GM23248 (cell line): ENCODE data around the gene AMPH. TPM values are rescaled to one million over a fixed set of nuclear protein-coding genes. Genes with fewer than 3 reads are reported as not detected.

Experiments used
- DNase-seq: peaks from one replicate; pipeline ENCODE4 v3.0.0-alpha.2; 2015
- H2AFZ ChIP-seq: fragments of 200-600 bp; sonication (generic); 2 replicates; pipeline ENCODE4 v1.6.1; 2016; ENCODE audit warnings: antibody characterized with exemption
- H3F3A ChIP-seq: fragments of 200-600 bp; sonication (generic); 2 replicates; pipeline ENCODE4 v1.6.1; 2016; ENCODE audit warnings: mild to moderate bottlenecking, antibody characterized with exemption, mixed run types; ENCODE audit not compliant: insufficient read depth
- H3K27ac ChIP-seq: fragments of 200-600 bp; sonication (generic); 2 replicates; pipeline ENCODE4 v1.5.1; 2016; ENCODE audit warnings: mild to moderate bottlenecking
- H3K27me3 ChIP-seq: fragments of 200-600 bp; sonication (generic); replicated peaks from 2 replicates; pipeline ENCODE4 v1.6.1; 2016; ENCODE audit warnings: mild to moderate bottlenecking; ENCODE audit not compliant: insufficient read depth
- H3K36me3 ChIP-seq: fragments of 200-600 bp; sonication (generic); 2 replicates; pipeline ENCODE4 v1.6.1; 2016; ENCODE audit warnings: low read depth, mild to moderate bottlenecking
- H3K4me1 ChIP-seq: fragments of 200-600 bp; sonication (generic); 2 replicates; pipeline ENCODE4 v1.6.1; 2016; ENCODE audit warnings: mild to moderate bottlenecking; ENCODE audit not compliant: insufficient read depth
- H3K4me2 ChIP-seq: fragments of 200-600 bp; sonication (generic); one replicate; pipeline ENCODE4 v1.6.1; 2016; ENCODE audit warnings: mild to moderate bottlenecking; ENCODE audit not compliant: unreplicated experiment
- H3K4me3 ChIP-seq: fragments of 200-600 bp; sonication (generic); 2 replicates; pipeline ENCODE4 v1.5.1; 2016; ENCODE audit warnings: mild to moderate bottlenecking
- H3K79me2 ChIP-seq: fragments of 200-600 bp; sonication (generic); 2 replicates; pipeline ENCODE4 v1.6.1; 2016; ENCODE audit warnings: mild to moderate bottlenecking; ENCODE audit not compliant: insufficient read depth
- H3K9ac ChIP-seq: fragments of 200-600 bp; sonication (generic); 2 replicates; pipeline ENCODE4 v1.6.1; 2016; ENCODE audit warnings: mild to moderate bottlenecking
- H3K9me2 ChIP-seq: fragments of 200-600 bp; sonication (generic); 2 replicates; pipeline ENCODE4 v1.6.1; 2016; ENCODE audit warnings: mixed run types, mild to moderate bottlenecking, moderate library complexity; ENCODE audit not compliant: insufficient read depth
- H3K9me3 ChIP-seq: fragments of 200-600 bp; sonication (generic); one replicate; pipeline ENCODE4 v1.6.1; 2017; ENCODE audit warnings: low read depth
- H4K20me1 ChIP-seq: fragments of 200-600 bp; sonication (generic); 2 replicates; pipeline ENCODE4 v1.6.0; 2016; ENCODE audit not compliant: insufficient read depth
- EZH2 ChIP-seq: fragments of 200-600 bp; sonication (generic); IDR thresholded peaks from 2 replicates; pipeline ENCODE4 v1.6.1; 2018; ENCODE audit warnings: antibody characterized with exemption, mild to moderate bottlenecking; ENCODE audit not compliant: insufficient read depth, poor library complexity, severe bottlenecking
- EZH2phosphoT487 ChIP-seq: fragments of 200-600 bp; sonication (generic); IDR thresholded peaks from 2 replicates; pipeline ENCODE4 v1.6.1; 2018; ENCODE audit warnings: antibody characterized with exemption, moderate library complexity, mild to moderate bottlenecking, low read depth; ENCODE audit not compliant: insufficient read depth
- WGBS, 2 experiments: methylation state at CpG; one replicate each; pipeline ENCODE4 v1.1.6; 2015 to 2017; ENCODE audit warnings: low lambda C conversion rate in 2 of 2, low coverage in 1 of 2; ENCODE audit errors: missing lambda C conversion rate in 2 of 2; 5-methylcytosine and 5-hydroxymethylcytosine counted together
- in situ Hi-C: fragments of 300-500 bp; cut with MboI; formaldehyde crosslinking; loops from 2 replicates; pipeline ENCODE4 v1.15.0; 2020
- polyA plus RNA-seq: library from polyadenylated mRNA; unstranded; fragments of >200 nt; fragmentation: Nextera tagmentation; extraction: Ambion mirVana; gene quantifications from 2 replicates; pipeline ENCODE4 v1.2.1, GENCODE V29; 2016
- total RNA-seq: library from RNA; depleted of rRNA; stranded (reverse); fragments of >200 nt; shearing (Covaris generic); gene quantifications from 2 replicates; pipeline ENCODE4 v1.2.3, GENCODE V29; 2014

Gene AMPH
- total and polyA plus RNA-seq, 2 experiments from 2014 or later: 3.1 to 4.9 TPM

GRCh38 chr7:38502848-38503247, 128.3 kb downstream of the AMPH start:
- Histone ChIP-seq H4K20me1 (no peaks in the 10 kb centered on the region), H3F3A (peaks cover 28% of the 10 kb centered on the region), H3K9me2 (no peaks in the 10 kb centered on the region), H3K4me2 (no peak overlapping the region), H3K9ac (no peak overlapping the region), H3K27ac (no peak overlapping the region), H2AFZ (no peak overlapping the region), H3K9me3 (no peaks in the 10 kb centered on the region), H3K36me3 (no peaks in the 10 kb centered on the region), H3K27me3 (no peaks in the 10 kb centered on the region), H3K4me3 (no peak overlapping the region), H3K79me2 (no peaks in the 10 kb centered on the region), H3K4me1 (peaks cover 22% of the 10 kb centered on the region)
- in situ Hi-C loops: no loop called here
- 80 to 85% methylated on average over 6 of the region's 6 CpGs for WGBS, 2 experiments
- no peak for DNase-seq
- no peak for TF ChIP-seq EZH2
- no peak for TF ChIP-seq EZH2phosphoT487

- Histone ChIP-seq H3K9me2 (no peaks in the 10 kb centered on the region), H3K4me1 (peaks cover 17% of the 10 kb centered on the region), H3K36me3 (no peaks in the 10 kb centered on the region), H3K27ac (no peak overlapping the region), H2AFZ (no peak overlapping the region), H3K9me3 (no peaks in the 10 kb centered on the region), H3K79me2 (no peaks in the 10 kb centered on the region), H3F3A (peaks cover 22% of the 10 kb centered on the region), H3K27me3 (no peaks in the 10 kb centered on the region), H3K4me3 (no peak overlapping the region), H3K4me2 (no peak overlapping the region), H3K9ac (no peak overlapping the region), H4K20me1 (no peaks in the 10 kb centered on the region)
- no peak for DNase-seq
- no peak for TF ChIP-seq EZH2
- TF ChIP-seq EZH2phosphoT487: no peak
- WGBS, 2 experiments: 83 to 88% methylated on average over 4 of the region's 4 CpGs
- in situ Hi-C loops: no loop called here
Measured at GRCh38 chr7:38502289-38502688, 128.9 kb downstream of the AMPH start.

- Histone ChIP-seq H3K9me3 (no peaks in the 10 kb centered on the region), H3K9me2 (no peaks in the 10 kb centered on the region), H3K4me3 (no peak overlapping the region), H3K27me3 (no peaks in the 10 kb centered on the region), H4K20me1 (no peaks in the 10 kb centered on the region), H3K4me1 (no peaks in the 10 kb centered on the region), H3F3A (no peaks in the 10 kb centered on the region), H2AFZ (no peak overlapping the region), H3K36me3 (no peaks in the 10 kb centered on the region), H3K4me2 (no peak overlapping the region), H3K9ac (no peak overlapping the region), H3K79me2 (no peaks in the 10 kb centered on the region), H3K27ac (no peak overlapping the region)
- DNase-seq: no peak
- TF ChIP-seq EZH2phosphoT487: no peak
- TF ChIP-seq EZH2: no peak
- 49 to 64% methylated on average over 2 of the region's 2 CpGs for WGBS, 2 experiments
- in situ Hi-C loops: no loop called here
Measured at GRCh38 chr7:38492010-38492409, 139.2 kb downstream of the AMPH start.

GRCh38 chr7:38482521-38482920, 148.7 kb downstream of the AMPH start:
- Histone ChIP-seq H3K9ac (no peak overlapping the region), H4K20me1 (no peaks in the 10 kb centered on the region), H2AFZ (no peak overlapping the region), H3K36me3 (no peaks in the 10 kb centered on the region), H3K27me3 (no peaks in the 10 kb centered on the region), H3K9me3 (peaks cover 4% of the 10 kb centered on the region), H3K4me1 (peaks cover 11% of the 10 kb centered on the region), H3K79me2 (no peaks in the 10 kb centered on the region), H3K4me2 (no peak overlapping the region), H3K9me2 (no peaks in the 10 kb centered on the region; the same call in 1 of the 2 replicates), H3K4me3 (no peak overlapping the region), H3K27ac (no peak overlapping the region), H3F3A (no peaks in the 10 kb centered on the region)
- no peak for DNase-seq
- TF ChIP-seq EZH2phosphoT487 (no peak), EZH2 (no peak)
- 68 to 81% methylated on average over 1 of the region's 1 CpG for WGBS, 2 experiments
- in situ Hi-C loops: no loop called here

- H3K9ac ChIP-seq: no peak overlapping the region
- no peaks in the 10 kb centered on the region for H3K36me3 ChIP-seq
- H3K4me3 ChIP-seq: no peak overlapping the region
- no peak overlapping the region for H3K4me2 ChIP-seq
- TF ChIP-seq EZH2phosphoT487: no peak
- TF ChIP-seq EZH2: no peak
- no peak overlapping the region for H2AFZ ChIP-seq
- WGBS, 2 experiments: 83 to 89% methylated on average over 2 of the region's 2 CpGs
- no peak for DNase-seq
- H3F3A ChIP-seq: no peaks in the 10 kb centered on the region
- H4K20me1 ChIP-seq: no peaks in the 10 kb centered on the region
- no peaks in the 10 kb centered on the region for H3K79me2 ChIP-seq
- no peaks in the 10 kb centered on the region; the same call in 1 of the 2 replicates for H3K9me2 ChIP-seq
- peaks cover 11% of the 10 kb centered on the region for H3K4me1 ChIP-seq
- no peak overlapping the region for H3K27ac ChIP-seq
- in situ Hi-C loops: no loop called here
- H3K9me3 ChIP-seq: peaks cover 4% of the 10 kb centered on the region
- H3K27me3 ChIP-seq: no peaks in the 10 kb centered on the region
Measured at GRCh38 chr7:38481401-38481800, 149.8 kb downstream of the AMPH start.
